Endothelial cell of umbilical vein (primary cell): ENCODE results near the gene FLT4. TPM values are rescaled to one million over a fixed set of nuclear protein-coding genes. Genes with fewer than 3 reads are reported as not detected.

ENCODE experiments used
- BruUV-seq: library from RNA; stranded (reverse); fragments of 400-500 nt; replicated peaks from 2 replicates; lab custom pipeline; 2021; lab: Mats Ljungman, UMichigan
- CTCF ChIA-PET: fragments of 300-600, 350-600 bp; sonication (Branson Sonifier 250); formaldehyde crosslinking; loops from one replicate; lab custom pipeline; 2021; ENCODE audit warnings: antibody characterized with exemption, inconsistent platforms; lab: Charles Lee
- POLR2A ChIA-PET: fragments of 300-600, 350-600 bp; sonication (Branson Sonifier 250); formaldehyde crosslinking; loops from one replicate; lab custom pipeline; 2021; ENCODE audit warnings: antibody characterized with exemption, inconsistent platforms; lab: Charles Lee
- DNase-seq: peaks from one replicate; pipeline ENCODE4 v3.0.0-alpha.2; 2011; ENCODE audit warnings: low read depth, low spot score
- FAIRE-seq: peaks from 2 replicates; lab custom pipeline; 2011; peaks lifted over from hg19 to GRCh38; lab: Jason Lieb, UNC
- H2AFZ ChIP-seq: 2 replicates; pipeline ENCODE4 v1.6.0; 2012; ENCODE audit warnings: low read depth, low read length, control low read depth, inconsistent platforms
- H3K27ac ChIP-seq: 2 replicates; pipeline ENCODE4 v1.5.1; 2011; ENCODE audit warnings: low read depth, mild to moderate bottlenecking, control low read depth, low read length, moderate library complexity; ENCODE audit not compliant: insufficient read depth
- H3K27me3 ChIP-seq, 2 experiments: 2 replicates each; pipeline versions ENCODE4 v1.6.0 to v1.6.1; 2011; ENCODE audit warnings: low read length in 2 of 2, mixed read lengths in 1 of 2; ENCODE audit not compliant: control insufficient read depth in 2 of 2, insufficient read depth in 2 of 2
- H3K36me3 ChIP-seq, 2 experiments: 2 replicates in 1 of 2; 3 replicates in 1 of 2; pipeline ENCODE4 v1.5.1; 2011; ENCODE audit warnings: low read length in 2 of 2, mild to moderate bottlenecking in 1 of 2, moderate library complexity in 1 of 2; ENCODE audit not compliant: control insufficient read depth in 2 of 2, insufficient read depth in 2 of 2; ENCODE audit errors: extremely low read depth in 1 of 2
- H3K4me1 ChIP-seq: 3 replicates; pipeline ENCODE4 v1.5.1; 2011; ENCODE audit warnings: mild to moderate bottlenecking, low read length; ENCODE audit not compliant: control insufficient read depth, insufficient read depth; ENCODE audit errors: extremely low read depth
- H3K4me2 ChIP-seq: 2 replicates; pipeline ENCODE4 v1.6.1; 2011; ENCODE audit warnings: low read length, control low read depth, mixed read lengths; ENCODE audit not compliant: insufficient read depth
- H3K4me3 ChIP-seq, 3 experiments: fragments of 200-600 bp in 1 of 3; sonication (generic), shearing (Covaris generic) in 1 of 3; replicated peaks in 1 of 3; 2 replicates each; pipeline ENCODE4 v1.5.1; 2011 to 2016; ENCODE audit warnings: control low read depth in 3 of 3, low read length in 3 of 3, mild to moderate bottlenecking in 2 of 3, inconsistent platforms in 1 of 3, low read depth in 1 of 3, moderate library complexity in 1 of 3; ENCODE audit not compliant: insufficient read depth in 1 of 3
- H3K79me2 ChIP-seq: 2 replicates; pipeline ENCODE4 v1.6.0; 2012; ENCODE audit warnings: low read length, inconsistent platforms; ENCODE audit not compliant: control insufficient read depth, insufficient read depth
- H3K9ac ChIP-seq: replicated peaks from 2 replicates; pipeline ENCODE3; 2011; ENCODE audit warnings: low read length, control low read depth; ENCODE audit not compliant: insufficient read depth; ENCODE audit errors: extremely low read depth
- H3K9me1 ChIP-seq: replicated peaks from 3 replicates; pipeline ENCODE4 v1.6.0; 2011; ENCODE audit warnings: mild to moderate bottlenecking, low read length; ENCODE audit not compliant: control insufficient read depth, insufficient read depth; ENCODE audit errors: extremely low read depth
- H3K9me3 ChIP-seq: replicated peaks from 2 replicates; pipeline ENCODE4 v1.5.1; 2012; ENCODE audit warnings: low read length, inconsistent platforms; ENCODE audit not compliant: control insufficient read depth, insufficient read depth
- H4K20me1 ChIP-seq: replicated peaks from 2 replicates; pipeline ENCODE3; 2011; ENCODE audit warnings: mild to moderate bottlenecking, low read length; ENCODE audit not compliant: control insufficient read depth, insufficient read depth; ENCODE audit errors: extremely low read depth
- EZH2 ChIP-seq: IDR thresholded peaks from 2 replicates; pipeline ENCODE4 v1.6.1; 2012; ENCODE audit warnings: borderline replicate concordance, low read depth, mild to moderate bottlenecking, moderate library complexity, low read length, inconsistent platforms; ENCODE audit not compliant: severe bottlenecking
- FOS ChIP-seq: IDR thresholded peaks from 2 replicates; pipeline ENCODE4 v1.6.1; 2011; ENCODE audit warnings: mild to moderate bottlenecking, low read length, moderate library complexity, borderline replicate concordance; ENCODE audit not compliant: insufficient read depth
- GATA2 ChIP-seq: IDR thresholded peaks from 2 replicates; pipeline ENCODE4 v1.7.0; 2011; ENCODE audit warnings: low read depth, mild to moderate bottlenecking, moderate library complexity, mixed read lengths, low read length; ENCODE audit not compliant: insufficient read length, insufficient read depth
- JUN ChIP-seq: IDR thresholded peaks from 2 replicates; pipeline ENCODE4 v1.6.1; 2011; ENCODE audit warnings: borderline replicate concordance, low read depth; ENCODE audit not compliant: insufficient read length, insufficient read depth
- MYC ChIP-seq: IDR thresholded peaks from one replicate; pipeline ENCODE4 v1.6.1; 2011; ENCODE audit warnings: mild to moderate bottlenecking, low read depth, low read length
- POLR2A ChIP-seq: IDR thresholded peaks from 2 replicates; pipeline ENCODE4 v1.6.1; 2012; ENCODE audit warnings: low read depth, mild to moderate bottlenecking, control low read depth, low read length
- POLR2AphosphoS5 ChIP-seq: IDR thresholded peaks from 2 replicates; pipeline ENCODE4 v1.6.1; 2012; ENCODE audit warnings: low read depth, mild to moderate bottlenecking, control low read depth, low read length, moderate library complexity; ENCODE audit not compliant: insufficient read depth
- dilution Hi-C: fragments of 300-500 bp; cut with MboI; formaldehyde crosslinking; loops from one replicate; pipeline ENCODE4 v1.15.0; 2019; ENCODE audit warnings: low sequenced_read_pairs; ENCODE audit not compliant: extremely low pct_ligation_motif_present
- intact Hi-C: fragments of 100-400 bp; cut with micrococcal nuclease; formaldehyde crosslinking; loops from one replicate; pipeline ENCODE4 v1.10.0; 2022
- polyA plus RNA-seq, 4 experiments: library from polyadenylated mRNA; depleted of rRNA in 3 of 4; stranded (reverse) in 3 of 4; unstranded in 1 of 4; fragments of >200 nt; gene quantifications; 2 replicates each; pipeline versions ENCODE4 v1.2.1 to v1.2.3, GENCODE V29; 2011 to 2012; ENCODE audit warnings: missing spikeins in 1 of 4
- total RNA-seq: library from RNA; stranded (reverse); gene quantifications from 2 replicates; pipeline ENCODE4 v1.2.3, GENCODE V29; 2021
- TF ChIP-seq, protein P1 (sequence below), 2 donors: IDR thresholded peaks; 1 replicate in 1 of 2; 2 replicates in 1 of 2; pipeline ENCODE4 v1.5.1; 2011; ENCODE audit warnings: low read length in 2 of 2, mild to moderate bottlenecking in 2 of 2, moderate library complexity in 2 of 2, control low read depth in 1 of 2, inconsistent platforms in 1 of 2, low read depth in 1 of 2; ENCODE audit not compliant: insufficient read depth in 1 of 2; ENCODE audit errors: extremely low read depth in 1 of 2
- TF ChIP-seq, protein P2 (sequence below): IDR thresholded peaks from 2 replicates; pipeline ENCODE4 v1.6.1; 2011; ENCODE audit not compliant: insufficient read depth, insufficient read length

FLT4 gene
- total and polyA plus RNA-seq, 2 donors (not counting 3 experiments of a cell fraction or from before 2014, with no cell fraction given) = 44.4 to 71.5 TPM

DNA sequence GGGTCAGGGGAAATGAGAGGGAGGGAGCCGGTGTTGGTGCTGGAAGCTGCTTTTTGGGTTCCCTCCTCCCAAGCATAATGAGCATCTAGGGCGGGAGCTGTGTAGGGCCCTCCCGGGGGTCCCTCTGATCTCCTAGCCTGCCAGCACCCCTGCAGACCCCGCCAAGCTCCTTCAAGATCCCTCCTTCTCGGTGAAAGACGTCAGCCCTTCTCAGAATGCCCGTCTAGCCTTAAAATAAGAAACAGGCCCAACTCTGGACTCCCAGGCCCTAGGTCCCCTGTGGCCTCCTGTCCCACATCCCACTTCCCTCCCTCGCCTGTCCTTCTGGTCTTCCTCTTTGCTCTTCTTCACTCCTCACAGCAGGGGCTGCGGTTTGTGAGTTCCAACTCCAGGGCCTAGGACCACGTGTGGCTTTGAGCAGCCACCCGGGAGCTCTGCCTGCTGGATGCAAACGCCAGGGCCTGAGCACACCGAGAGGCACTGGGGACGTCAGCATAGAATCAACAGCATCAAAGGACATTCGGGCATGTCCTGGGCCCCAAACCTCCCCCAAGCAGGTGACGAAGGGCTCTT lies 49.3 kb downstream of the FLT4 start:
- no peak overlapping the region for H3K27ac ChIP-seq
- BruUV-seq = no TSS peak
- no peak overlapping the region for H2AFZ ChIP-seq
- no peak overlapping the region for H3K4me3 ChIP-seq
- ChIA-PET POLR2A (no interaction called here), CTCF (no interaction called here)
- DNase-seq (no peak), FAIRE-seq (no peak)
- dilution Hi-C loops = no loop called here
- H3K27me3 ChIP-seq = no peaks in the 10 kb centered on the region
- H3K36me3 ChIP-seq = no peaks in the 10 kb centered on the region
- peaks cover 3% of the 10 kb centered on the region for H3K4me1 ChIP-seq
- H3K9ac ChIP-seq = no peak overlapping the region
- H3K9me3 ChIP-seq = no peaks in the 10 kb centered on the region
- no peaks in the 10 kb centered on the region for H3K79me2 ChIP-seq
- H4K20me1 ChIP-seq = no peaks in the 10 kb centered on the region
- H3K9me1 ChIP-seq = no peaks in the 10 kb centered on the region
- no peak overlapping the region for H3K4me2 ChIP-seq
- TF ChIP-seq GATA2 (no peak), POLR2AphosphoS5 (no peak), FOS (no peak), JUN (no peak), EZH2 (no peak), MYC (no peak), POLR2A (no peak)
- TF ChIP-seq, protein P1, sequence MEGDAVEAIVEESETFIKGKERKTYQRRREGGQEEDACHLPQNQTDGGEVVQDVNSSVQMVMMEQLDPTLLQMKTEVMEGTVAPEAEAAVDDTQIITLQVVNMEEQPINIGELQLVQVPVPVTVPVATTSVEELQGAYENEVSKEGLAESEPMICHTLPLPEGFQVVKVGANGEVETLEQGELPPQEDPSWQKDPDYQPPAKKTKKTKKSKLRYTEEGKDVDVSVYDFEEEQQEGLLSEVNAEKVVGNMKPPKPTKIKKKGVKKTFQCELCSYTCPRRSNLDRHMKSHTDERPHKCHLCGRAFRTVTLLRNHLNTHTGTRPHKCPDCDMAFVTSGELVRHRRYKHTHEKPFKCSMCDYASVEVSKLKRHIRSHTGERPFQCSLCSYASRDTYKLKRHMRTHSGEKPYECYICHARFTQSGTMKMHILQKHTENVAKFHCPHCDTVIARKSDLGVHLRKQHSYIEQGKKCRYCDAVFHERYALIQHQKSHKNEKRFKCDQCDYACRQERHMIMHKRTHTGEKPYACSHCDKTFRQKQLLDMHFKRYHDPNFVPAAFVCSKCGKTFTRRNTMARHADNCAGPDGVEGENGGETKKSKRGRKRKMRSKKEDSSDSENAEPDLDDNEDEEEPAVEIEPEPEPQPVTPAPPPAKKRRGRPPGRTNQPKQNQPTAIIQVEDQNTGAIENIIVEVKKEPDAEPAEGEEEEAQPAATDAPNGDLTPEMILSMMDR (IDR thresholded peaks at IDR 0.05; ENCODE audit: extremely low read depth in 1 of 2, insufficient read depth in 1 of 2, low read depth in 1 of 2, low read length in 2 of 2) = no peak
- TF ChIP-seq, protein P2, sequence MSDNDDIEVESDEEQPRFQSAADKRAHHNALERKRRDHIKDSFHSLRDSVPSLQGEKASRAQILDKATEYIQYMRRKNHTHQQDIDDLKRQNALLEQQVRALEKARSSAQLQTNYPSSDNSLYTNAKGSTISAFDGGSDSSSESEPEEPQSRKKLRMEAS = no peak
- intact Hi-C loops = no loop called here
